HepG2 (cell line): ENCODE data around the gene NDST1.

Experiments used
- ISL2 ChIP-seq: sonication (generic); formaldehyde crosslinking; IDR thresholded peaks from 2 replicates; pipeline ENCODE4 v1.5.0; 2020; ENCODE audit warnings: missing genetic modification reagents
- MIXL1 ChIP-seq: IDR thresholded peaks from 2 replicates; pipeline ENCODE4 v1.6.1; 2016
- MXI1 ChIP-seq: IDR thresholded peaks from 3 replicates; pipeline ENCODE4 v1.6.1; 2012; ENCODE audit warnings: low read depth, low read length, inconsistent platforms, borderline replicate concordance
- MYC ChIP-seq: sonication (generic); formaldehyde crosslinking; IDR thresholded peaks from 2 replicates; pipeline ENCODE4 v1.9.0; 2021; ENCODE audit warnings: missing genetic modification reagents, borderline replicate concordance
- NFE2L2 ChIP-seq: fragments of 150-350 bp; IDR thresholded peaks from 2 replicates; pipeline ENCODE4 v1.6.1; 2014; ENCODE audit warnings: low read length
- SMARCC2 ChIP-seq: fragments of 450-650 bp; IDR thresholded peaks from 2 replicates; pipeline ENCODE4 v1.6.1; 2017; ENCODE audit warnings: antibody characterized with exemption, mild to moderate bottlenecking
- SRSF9 ChIP-seq: fragments of 200-400 bp; formaldehyde crosslinking; IDR thresholded peaks from 2 replicates; pipeline ENCODE4 v1.6.1; 2018; ENCODE audit warnings: borderline replicate concordance, mild to moderate bottlenecking, low read depth, low read length; ENCODE audit not compliant: insufficient read depth, poor library complexity, severe bottlenecking
- TF ChIP-seq, protein P1 (sequence below): sonication (generic); formaldehyde crosslinking; IDR thresholded peaks from 2 replicates; pipeline ENCODE4 v1.8.0; 2022; ENCODE audit warnings: low read depth, missing genetic modification reagents
- TF ChIP-seq, protein P2 (sequence below): sonication (generic); formaldehyde crosslinking; IDR thresholded peaks from 2 replicates; pipeline ENCODE4 v1.4.0; 2020; ENCODE audit warnings: missing genetic modification reagents, borderline replicate concordance

DNA sequence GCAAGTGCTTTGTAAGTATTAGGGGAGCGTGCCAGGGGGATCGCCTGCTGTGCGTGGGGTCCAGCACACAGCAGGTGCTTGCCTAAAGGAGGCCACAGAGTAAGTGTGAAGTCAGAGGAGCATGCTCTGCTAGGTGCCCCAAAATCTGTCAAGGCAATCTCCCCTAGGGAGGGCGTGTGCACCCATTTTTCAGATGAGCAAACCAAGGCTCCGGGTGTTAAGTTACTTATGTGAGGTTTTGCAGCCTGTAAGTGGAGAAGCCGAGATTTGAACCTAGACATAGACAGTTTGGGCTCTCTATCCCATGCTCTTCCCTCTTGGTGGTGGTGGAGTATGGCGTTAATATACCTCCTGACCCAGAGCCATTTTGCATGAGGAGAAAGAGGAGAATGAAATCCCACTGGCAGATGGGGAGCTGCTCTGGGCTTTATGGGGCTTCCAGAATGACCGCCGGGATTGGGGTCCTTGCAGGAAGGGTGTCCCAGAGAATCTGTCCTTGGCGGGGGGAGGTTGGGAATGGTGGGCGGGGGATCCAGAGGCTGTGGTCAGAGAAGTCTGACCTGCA lies 14.1 kb downstream of the NDST1 start:
- TF ChIP-seq MXI1 (no peak), SRSF9 (no peak), NFE2L2 (no peak), ISL2 (no peak), MIXL1 (CRISPR knock-in tag) (no peak), SMARCC2 (no peak), MYC (CRISPR knock-in tag) (no peak)
- TF ChIP-seq, protein P1, sequence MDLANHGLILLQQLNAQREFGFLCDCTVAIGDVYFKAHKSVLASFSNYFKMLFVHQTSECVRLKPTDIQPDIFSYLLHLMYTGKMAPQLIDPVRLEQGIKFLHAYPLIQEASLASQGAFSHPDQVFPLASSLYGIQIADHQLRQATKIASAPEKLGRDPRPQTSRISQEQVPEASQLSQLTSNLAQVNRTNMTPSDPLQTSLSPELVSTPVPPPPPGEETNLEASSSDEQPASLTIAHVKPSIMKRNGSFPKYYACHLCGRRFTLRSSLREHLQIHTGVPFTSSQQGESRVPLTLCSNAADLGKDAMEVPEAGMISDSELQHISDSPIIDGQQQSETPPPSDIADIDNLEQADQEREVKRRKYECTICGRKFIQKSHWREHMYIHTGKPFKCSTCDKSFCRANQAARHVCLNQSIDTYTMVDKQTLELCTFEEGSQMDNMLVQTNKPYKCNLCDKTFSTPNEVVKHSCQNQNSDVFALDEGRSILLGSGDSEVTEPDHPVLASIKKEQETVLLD (CRISPR knock-in tag) = no peak
- TF ChIP-seq, protein P2, sequence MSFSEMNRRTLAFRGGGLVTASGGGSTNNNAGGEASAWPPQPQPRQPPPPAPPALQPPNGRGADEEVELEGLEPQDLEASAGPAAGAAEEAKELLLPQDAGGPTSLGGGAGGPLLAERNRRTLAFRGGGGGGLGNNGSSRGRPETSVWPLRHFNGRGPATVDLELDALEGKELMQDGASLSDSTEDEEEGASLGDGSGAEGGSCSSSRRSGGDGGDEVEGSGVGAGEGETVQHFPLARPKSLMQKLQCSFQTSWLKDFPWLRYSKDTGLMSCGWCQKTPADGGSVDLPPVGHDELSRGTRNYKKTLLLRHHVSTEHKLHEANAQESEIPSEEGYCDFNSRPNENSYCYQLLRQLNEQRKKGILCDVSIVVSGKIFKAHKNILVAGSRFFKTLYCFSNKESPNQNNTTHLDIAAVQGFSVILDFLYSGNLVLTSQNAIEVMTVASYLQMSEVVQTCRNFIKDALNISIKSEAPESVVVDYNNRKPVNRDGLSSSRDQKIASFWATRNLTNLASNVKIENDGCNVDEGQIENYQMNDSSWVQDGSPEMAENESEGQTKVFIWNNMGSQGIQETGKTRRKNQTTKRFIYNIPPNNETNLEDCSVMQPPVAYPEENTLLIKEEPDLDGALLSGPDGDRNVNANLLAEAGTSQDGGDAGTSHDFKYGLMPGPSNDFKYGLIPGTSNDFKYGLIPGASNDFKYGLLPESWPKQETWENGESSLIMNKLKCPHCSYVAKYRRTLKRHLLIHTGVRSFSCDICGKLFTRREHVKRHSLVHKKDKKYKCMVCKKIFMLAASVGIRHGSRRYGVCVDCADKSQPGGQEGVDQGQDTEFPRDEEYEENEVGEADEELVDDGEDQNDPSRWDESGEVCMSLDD (CRISPR knock-in tag) = no peak
